Ovary (tissue), 10 donors: ENCODE data around the gene NDOR1. TPM values are rescaled to one million over a fixed set of nuclear protein-coding genes. Genes with fewer than 3 reads are reported as not detected.
A peak's percentile ranks its signal among the peaks of the same experiment; 100 is the strongest.

ENCODE experiments used
- DNase-seq, 5 donors: peaks; one replicate each; pipeline ENCODE4 v3.0.0-alpha.2; 2019 to 2020
- H3K27ac ChIP-seq, 2 donors: fragments of 200-600 bp; one replicate each; pipeline versions ENCODE4 v1.5.1 to v1.8.0; 2019 to 2022
- H3K27me3 ChIP-seq: fragments of 200-600 bp; one replicate; pipeline ENCODE4 v1.8.0; 2022
- H3K36me3 ChIP-seq: fragments of 200-600 bp; sonication (generic); one replicate; pipeline ENCODE4 v1.5.1; 2019
- H3K4me1 ChIP-seq: one replicate; pipeline ENCODE4 v1.8.1; 2013; ENCODE audit warnings: mild to moderate bottlenecking, moderate library complexity; ENCODE audit not compliant: insufficient read depth
- H3K4me3 ChIP-seq: fragments of 200-600 bp; sonication (generic); one replicate; pipeline ENCODE4 v1.5.1; 2017
- H3K9me3 ChIP-seq, 2 donors: fragments of 200-600 bp in 1 of 2; sonication (generic) in 1 of 2; one replicate each; pipeline versions ENCODE4 v1.5.1 to v1.8.1; 2013 to 2019; ENCODE audit warnings: mild to moderate bottlenecking in 1 of 2, moderate library complexity in 1 of 2
- EP300 ChIP-seq: sonication (generic); formaldehyde crosslinking; IDR thresholded peaks from one replicate; pipeline ENCODE4 v1.6.1; 2017; ENCODE audit warnings: antibody characterized with exemption
- POLR2A ChIP-seq: fragments of 450-650 bp; IDR thresholded peaks from one replicate; pipeline ENCODE4 v1.6.1; 2017; ENCODE audit warnings: antibody characterized with exemption, mild to moderate bottlenecking, moderate library complexity
- WGBS, 3 donors: extraction: QIAGEN DNeasy Blood & Tissue Kit in 1 of 3; methylation state at CpG; one replicate each; pipeline versions ENCODE4 v1.1.5 to v1.1.7; 2013 to 2017; 5-methylcytosine and 5-hydroxymethylcytosine counted together
- intact Hi-C, 4 donors: fragments of 100-400 bp; cut with DNase I; formaldehyde crosslinking; loops; one replicate each; pipeline versions ENCODE4 v1.11.0 to v1.15.1; 2022 to 2023
- long read RNA-seq, 3 donors: library from polyadenylated mRNA in 2 of 3; unstranded in 2 of 3; transcript quantifications; one replicate each; pipeline ENCODE4 v2.0.0 and lab custom pipeline, GENCODE V29; 2021 to 2026
- polyA plus RNA-seq, 2 donors: library from polyadenylated mRNA; stranded (reverse); fragments of 200-250 nt in 1 of 2; fragments of 350-450 nt in 1 of 2; fragmentation: Illumina TruSeq in 1 of 2; extraction: RNeasy Lipid Tissue Mini Kit (QIAGEN cat#74804) in 1 of 2; gene quantifications; one replicate each; pipeline ENCODE4 v1.2.3, GENCODE V29; 2013 to 2014
- total RNA-seq, 7 donors: library from RNA; depleted of rRNA in 2 of 7; stranded (reverse); fragments of >200 nt in 2 of 7; fragmentation: NEBNext Ultra II Directional in 3 of 7; extraction: Animal tissue kit (Norgen Biotek cat#: 25700) in 3 of 7; gene quantifications; one replicate each; pipeline versions ENCODE4 v1.1.0 to v1.2.4, GENCODE V29; 2016 to 2023
- TF ChIP-seq, protein P1 (sequence below), 3 donors: fragments of 450-650 bp in 2 of 3; fragments of 200-600 bp in 1 of 3; IDR thresholded peaks; one replicate each; pipeline versions ENCODE4 v1.5.1 to v1.8.0; 2016 to 2022; ENCODE audit warnings: antibody characterized with exemption in 3 of 3, mild to moderate bottlenecking in 1 of 3
- donor health status: DM: no; HTN: no; CAD: no; lungs with moderate emphysema.
- donor health status: DM: no; HTN: no; CAD: no.
- donor health status: Bipolar disorder and iron deficiency.
- donor health status: DM: yes; HTN: yes; CAD: no.
- donor health status: DM: no; HTN: no; CAD: no.
- donor health status: DM: yes; HTN: yes; CAD: no.

Gene NDOR1
- total RNA-seq (10 to 100 TPM in 4 of 7 donors, 1 to 10 TPM in 3; 3.7 to 15.2 (median 11.3) TPM), polyA plus RNA-seq (1 to 10 TPM; 1.1 to 7.2 TPM)
- long read RNA-seq, donor 1, partial matches to known transcripts = 4 of 50 reads
- long read RNA-seq, donor 1, other reads (novel, unspliced or antisense) = 46 of 50 reads
- long read RNA-seq, donor 2, partial matches to known transcripts = 0 of 3 reads
- long read RNA-seq, donor 2, other reads (novel, unspliced or antisense) = 0 of 3 reads
- long read RNA-seq, donor 3, partial matches to known transcripts = 8 of 21 reads
- long read RNA-seq, donor 3, other reads (novel, unspliced or antisense) = 9 of 21 reads

DNA sequence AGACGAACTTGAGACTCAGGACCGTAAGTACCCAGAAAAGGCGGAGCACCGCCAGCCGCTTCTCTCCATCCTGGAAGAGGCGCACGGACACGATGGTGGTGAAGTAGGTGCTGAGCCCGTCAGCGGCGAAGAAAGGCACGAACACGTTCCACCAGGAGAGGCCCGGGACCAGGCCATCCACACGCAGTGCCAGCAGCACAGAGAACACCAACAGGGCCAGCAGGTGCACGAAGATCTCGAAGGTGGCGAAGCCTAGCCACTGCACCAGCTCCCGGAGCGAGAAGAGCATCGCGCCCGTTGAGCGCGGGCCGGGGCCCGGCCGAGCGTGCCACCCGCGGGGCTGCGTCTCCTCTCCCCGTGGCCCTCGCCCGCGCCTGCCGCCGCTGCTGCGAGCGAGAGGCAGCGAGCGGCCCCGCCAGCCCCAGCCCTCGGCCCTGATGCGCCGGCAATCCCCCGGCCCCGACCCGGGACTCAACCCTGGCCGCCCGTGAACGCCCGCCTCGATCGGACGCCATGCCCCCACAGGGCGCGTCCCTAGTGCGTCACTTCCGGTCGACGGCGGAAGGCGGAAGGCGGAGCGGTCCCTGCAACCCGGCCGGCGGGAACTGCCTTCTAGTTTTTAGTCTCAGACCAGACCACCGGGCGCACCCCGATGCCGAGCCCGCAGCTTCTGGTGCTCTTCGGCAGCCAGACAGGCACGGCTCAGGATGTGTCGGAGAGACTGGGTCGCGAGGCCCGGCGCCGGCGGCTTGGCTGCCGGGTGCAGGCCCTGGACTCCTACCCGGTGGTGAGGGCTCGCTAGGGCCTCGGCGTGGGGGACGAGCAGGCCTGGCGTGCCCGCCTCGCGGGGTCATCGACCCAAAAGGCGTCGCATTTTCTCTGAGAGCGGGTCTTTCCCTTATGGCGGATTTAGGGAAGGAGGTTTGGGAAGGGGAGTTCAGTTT is at the start of gene NDOR1, which contains the start of gene TMEM203:
NDOR1 (plus strand) TSS at position 575 of the 944 bp plus-strand sequence; CDS start at position 653, 78 bp downstream.
TMEM203 (minus strand) TSS at position 523 of the 944 bp plus-strand sequence; CDS start at position 289, 234 bp downstream.
- Histone ChIP-seq H3K36me3 (no peaks in the 10 kb centered on the region), H3K4me3 (peak within 1 kb of the TSS; percentile 91), H3K27me3 (no peaks in the 10 kb centered on the region), H3K9me3 (no peaks in the 10 kb centered on the region), H3K4me1 (peaks cover 13% of the 10 kb centered on the region), H3K27ac (peak within 1 kb of the TSS in 1 of 2 donors; percentile 79)
- 0 to 1% (median 1%) methylated on average over 45 to 98 of the region's 98 CpGs for WGBS, 3 donors
- peak; percentile 90 to 94 (median 92) for DNase-seq
- intact Hi-C loops = no loop called here
- TF ChIP-seq POLR2A (peak; percentile 58), EP300 (no peak)

DNA sequence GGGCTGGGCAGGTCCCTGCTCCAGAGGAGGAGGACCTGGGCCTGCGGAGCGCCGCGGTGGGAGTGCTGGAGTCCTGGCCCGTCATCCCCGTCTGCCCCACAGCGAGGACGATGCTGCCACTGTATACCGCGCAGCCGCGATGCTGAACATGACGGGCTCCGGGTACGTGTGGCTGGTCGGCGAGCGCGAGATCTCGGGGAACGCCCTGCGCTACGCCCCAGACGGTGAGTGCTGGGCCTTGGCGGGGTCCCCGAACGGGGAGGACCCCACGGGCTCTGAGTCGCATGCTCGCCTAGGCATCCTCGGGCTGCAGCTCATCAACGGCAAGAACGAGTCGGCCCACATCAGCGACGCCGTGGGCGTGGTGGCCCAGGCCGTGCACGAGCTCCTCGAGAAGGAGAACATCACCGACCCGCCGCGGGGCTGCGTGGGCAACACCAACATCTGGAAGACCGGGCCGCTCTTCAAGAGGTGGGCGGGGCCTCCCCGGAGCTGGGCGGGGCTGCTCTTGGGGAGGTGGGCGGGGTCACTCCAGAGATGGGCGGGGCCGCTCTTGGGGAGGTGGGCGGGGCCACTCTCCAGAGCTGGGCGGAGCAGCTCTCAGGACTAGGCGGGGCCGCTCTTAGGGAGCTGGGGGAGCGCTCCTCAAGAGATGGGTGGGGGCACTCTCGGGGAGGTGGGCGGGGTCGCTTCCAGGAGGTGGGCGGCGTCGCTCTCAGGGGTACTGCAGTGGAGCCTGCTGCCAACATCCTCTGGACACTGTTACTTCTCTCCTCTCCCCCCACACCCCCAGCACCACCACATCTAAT is 48.7 kb upstream of the NDOR1 start:
- Histone ChIP-seq H3K27me3 (no peaks in the 10 kb centered on the region), H3K4me3 (no peak overlapping the region), H3K36me3 (no peaks in the 10 kb centered on the region), H3K4me1 (peaks cover 4% of the 10 kb centered on the region), H3K9me3 (no peaks in the 10 kb centered on the region), H3K27ac (no peak overlapping the region)
- 1 to 2% (median 2%) methylated on average over 51 to 65 of the region's 65 CpGs for WGBS, 3 donors
- DNase-seq = no peak
- intact Hi-C loops = no loop called here
- TF ChIP-seq POLR2A (no peak), EP300 (no peak)
- TF ChIP-seq, protein P1, sequence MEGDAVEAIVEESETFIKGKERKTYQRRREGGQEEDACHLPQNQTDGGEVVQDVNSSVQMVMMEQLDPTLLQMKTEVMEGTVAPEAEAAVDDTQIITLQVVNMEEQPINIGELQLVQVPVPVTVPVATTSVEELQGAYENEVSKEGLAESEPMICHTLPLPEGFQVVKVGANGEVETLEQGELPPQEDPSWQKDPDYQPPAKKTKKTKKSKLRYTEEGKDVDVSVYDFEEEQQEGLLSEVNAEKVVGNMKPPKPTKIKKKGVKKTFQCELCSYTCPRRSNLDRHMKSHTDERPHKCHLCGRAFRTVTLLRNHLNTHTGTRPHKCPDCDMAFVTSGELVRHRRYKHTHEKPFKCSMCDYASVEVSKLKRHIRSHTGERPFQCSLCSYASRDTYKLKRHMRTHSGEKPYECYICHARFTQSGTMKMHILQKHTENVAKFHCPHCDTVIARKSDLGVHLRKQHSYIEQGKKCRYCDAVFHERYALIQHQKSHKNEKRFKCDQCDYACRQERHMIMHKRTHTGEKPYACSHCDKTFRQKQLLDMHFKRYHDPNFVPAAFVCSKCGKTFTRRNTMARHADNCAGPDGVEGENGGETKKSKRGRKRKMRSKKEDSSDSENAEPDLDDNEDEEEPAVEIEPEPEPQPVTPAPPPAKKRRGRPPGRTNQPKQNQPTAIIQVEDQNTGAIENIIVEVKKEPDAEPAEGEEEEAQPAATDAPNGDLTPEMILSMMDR (IDR thresholded peaks at IDR 0.05) = no peak

DNA sequence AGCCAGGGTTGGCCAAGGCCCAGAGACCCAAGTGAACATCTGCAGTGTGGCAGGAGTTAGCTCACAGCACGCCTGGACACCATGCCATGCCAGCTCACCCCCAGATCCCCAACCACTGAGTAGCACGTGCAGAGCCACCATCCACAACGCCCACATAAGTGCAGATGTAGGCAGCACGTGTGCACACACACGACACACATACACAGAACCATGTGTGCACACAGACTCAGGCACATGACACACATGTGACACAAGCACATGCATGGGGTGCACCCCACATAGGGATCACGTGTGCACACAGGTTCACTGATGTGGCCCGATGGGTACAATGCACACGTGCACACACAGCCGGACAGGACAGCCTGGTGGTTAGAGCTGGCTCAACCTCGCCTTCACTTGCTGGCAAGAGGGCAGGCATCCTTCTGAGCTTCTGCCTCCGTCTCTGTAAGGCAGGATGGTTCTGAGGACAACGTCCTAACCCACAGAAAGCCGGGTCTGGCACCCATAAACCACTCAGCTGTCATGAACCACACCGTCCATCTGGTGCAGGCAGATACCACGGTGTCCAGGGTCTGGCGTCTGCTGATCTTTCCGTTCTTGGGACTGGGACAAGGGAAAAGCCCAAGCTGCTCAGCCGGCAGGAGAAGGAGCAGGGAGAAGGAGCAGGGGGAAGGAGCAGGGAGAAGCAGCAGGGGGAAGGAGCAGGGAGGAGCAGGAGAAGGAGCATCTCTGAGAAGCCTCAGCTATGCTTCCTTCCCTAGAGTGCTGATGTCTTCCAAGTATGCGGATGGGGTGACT is 47.7 kb upstream of the NDOR1 start:
- Histone ChIP-seq H3K36me3 (no peaks in the 10 kb centered on the region), H3K27ac (no peak overlapping the region), H3K9me3 (no peaks in the 10 kb centered on the region), H3K4me3 (no peak overlapping the region), H3K4me1 (peaks cover 6% of the 10 kb centered on the region), H3K27me3 (no peaks in the 10 kb centered on the region)
- intact Hi-C loops = no loop called here
- WGBS, 3 donors = 47 to 52% (median 52%) methylated on average over 19 of the region's 19 CpGs
- no peak for DNase-seq
- TF ChIP-seq EP300 (no peak), POLR2A (no peak)
- TF ChIP-seq, protein P1 (IDR thresholded peaks at IDR 0.05) = no peak

DNA sequence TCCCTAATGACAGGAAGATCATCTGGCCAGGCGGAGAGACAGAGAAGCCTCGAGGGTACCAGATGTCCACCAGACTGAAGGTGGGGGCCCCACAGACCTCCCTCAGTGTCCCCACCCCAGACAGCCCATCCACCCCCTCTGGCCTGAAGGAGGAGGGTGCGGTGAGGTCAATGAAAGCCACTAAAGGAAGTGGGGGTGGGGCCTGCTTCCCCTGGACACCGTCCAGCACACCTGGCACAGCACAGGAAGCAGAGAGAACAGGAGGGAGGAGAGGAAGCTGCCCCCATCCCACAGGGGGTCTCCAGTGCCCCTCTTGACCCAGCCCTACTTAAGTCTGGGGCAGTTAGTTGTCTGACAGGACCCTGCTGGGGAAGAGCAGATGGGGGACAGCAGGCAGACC is 46.9 kb upstream of the NDOR1 start:
- no peak for TF ChIP-seq EP300
- TF ChIP-seq, protein P1 (IDR thresholded peaks at IDR 0.05) = no peak
- Histone ChIP-seq H3K27me3 (no peaks in the 10 kb centered on the region), H3K4me3 (no peak overlapping the region), H3K27ac (no peak overlapping the region), H3K36me3 (no peaks in the 10 kb centered on the region), H3K4me1 (peaks cover 6% of the 10 kb centered on the region), H3K9me3 (no peaks in the 10 kb centered on the region)
- intact Hi-C loops = no loop called here
- WGBS, 3 donors = 24 to 37% (median 30%) methylated on average over 4 of the region's 4 CpGs
- no peak for DNase-seq
